ENCODE results near the gene NRXN3. TPM values are rescaled to one million over a fixed set of nuclear protein-coding genes. Genes with fewer than 3 reads are reported as not detected.

NRXN3 gene
- polyA plus RNA-seq, 1 donor from 2014 or later, result 110 TPM

DNA sequence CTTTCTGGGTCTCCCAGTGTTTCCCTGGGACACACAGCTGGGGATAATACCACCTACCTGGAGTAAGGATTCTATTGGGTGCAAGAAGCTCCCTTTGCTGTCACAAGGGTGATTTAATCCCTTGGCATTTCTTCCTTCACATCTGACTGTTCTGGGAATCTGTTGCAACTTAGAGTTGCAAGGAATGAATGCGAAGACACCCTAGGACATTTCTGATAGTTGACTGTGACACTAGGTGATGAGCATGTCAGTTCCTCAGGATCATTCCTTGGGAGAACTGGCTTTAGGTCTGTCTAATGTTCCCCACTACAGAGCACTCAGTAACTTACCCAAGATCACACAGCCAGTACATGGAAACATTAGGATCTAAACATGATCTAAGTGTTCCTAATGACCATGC lies 593.6 kb downstream of the NRXN3 start:
- Histone ChIP-seq H2AFZ (ENCODE audit: low read depth, low read length) (no peak overlapping the region), H3F3A (ENCODE audit: insufficient read depth, low read length, poor library complexity, severe bottlenecking) (no peaks in the 10 kb centered on the region), H3K4me3 (ENCODE audit: low read length) (no peak overlapping the region), H3K9me3 (ENCODE audit: low read length) (no peaks in the 10 kb centered on the region), H3K9me2 (ENCODE audit: insufficient read depth, low read length) (no peaks in the 10 kb centered on the region), H3K36me3 (ENCODE audit: insufficient read depth, low read length) (no peaks in the 10 kb centered on the region), H3K4me2 (ENCODE audit: low read length) (no peak overlapping the region), H3K27ac (ENCODE audit: low read length) (no peak overlapping the region), H3K79me2 (replicated peaks; ENCODE audit: insufficient read depth, low read length) (no peaks in the 10 kb centered on the region), H4K20me1 (ENCODE audit: insufficient read depth) (no peaks in the 10 kb centered on the region), H3K9ac (ENCODE audit: low read length) (no peak overlapping the region), H3K27me3 (ENCODE audit: insufficient read depth, low read depth, low read length) (no peaks in the 10 kb centered on the region)
- TF ChIP-seq, protein P1, sequence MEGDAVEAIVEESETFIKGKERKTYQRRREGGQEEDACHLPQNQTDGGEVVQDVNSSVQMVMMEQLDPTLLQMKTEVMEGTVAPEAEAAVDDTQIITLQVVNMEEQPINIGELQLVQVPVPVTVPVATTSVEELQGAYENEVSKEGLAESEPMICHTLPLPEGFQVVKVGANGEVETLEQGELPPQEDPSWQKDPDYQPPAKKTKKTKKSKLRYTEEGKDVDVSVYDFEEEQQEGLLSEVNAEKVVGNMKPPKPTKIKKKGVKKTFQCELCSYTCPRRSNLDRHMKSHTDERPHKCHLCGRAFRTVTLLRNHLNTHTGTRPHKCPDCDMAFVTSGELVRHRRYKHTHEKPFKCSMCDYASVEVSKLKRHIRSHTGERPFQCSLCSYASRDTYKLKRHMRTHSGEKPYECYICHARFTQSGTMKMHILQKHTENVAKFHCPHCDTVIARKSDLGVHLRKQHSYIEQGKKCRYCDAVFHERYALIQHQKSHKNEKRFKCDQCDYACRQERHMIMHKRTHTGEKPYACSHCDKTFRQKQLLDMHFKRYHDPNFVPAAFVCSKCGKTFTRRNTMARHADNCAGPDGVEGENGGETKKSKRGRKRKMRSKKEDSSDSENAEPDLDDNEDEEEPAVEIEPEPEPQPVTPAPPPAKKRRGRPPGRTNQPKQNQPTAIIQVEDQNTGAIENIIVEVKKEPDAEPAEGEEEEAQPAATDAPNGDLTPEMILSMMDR (IDR thresholded peaks at IDR 0.05; ENCODE audit: poor library complexity, severe bottlenecking), result no peak
- TF ChIP-seq POLR2AphosphoS5 (IDR thresholded peaks at IDR 0.05) (no peak), SMC3 (conservative IDR thresholded peaks at IDR 0.05; ENCODE audit: poor library complexity) (no peak), MXI1 (conservative IDR thresholded peaks at IDR 0.05; ENCODE audit: poor library complexity, severe bottlenecking) (no peak), EP300 (conservative IDR thresholded peaks at IDR 0.05; ENCODE audit: poor library complexity, severe bottlenecking) (no peak), RAD21 (conservative IDR thresholded peaks at IDR 0.05) (no peak), TAF1 (IDR thresholded peaks at IDR 0.05; ENCODE audit: low read depth) (no peak), EZH2 (IDR thresholded peaks at IDR 0.05; ENCODE audit: borderline replicate concordance, insufficient read depth, low read length, poor library complexity, severe bottlenecking) (no peak)
- TF ChIP-seq, protein P2, sequence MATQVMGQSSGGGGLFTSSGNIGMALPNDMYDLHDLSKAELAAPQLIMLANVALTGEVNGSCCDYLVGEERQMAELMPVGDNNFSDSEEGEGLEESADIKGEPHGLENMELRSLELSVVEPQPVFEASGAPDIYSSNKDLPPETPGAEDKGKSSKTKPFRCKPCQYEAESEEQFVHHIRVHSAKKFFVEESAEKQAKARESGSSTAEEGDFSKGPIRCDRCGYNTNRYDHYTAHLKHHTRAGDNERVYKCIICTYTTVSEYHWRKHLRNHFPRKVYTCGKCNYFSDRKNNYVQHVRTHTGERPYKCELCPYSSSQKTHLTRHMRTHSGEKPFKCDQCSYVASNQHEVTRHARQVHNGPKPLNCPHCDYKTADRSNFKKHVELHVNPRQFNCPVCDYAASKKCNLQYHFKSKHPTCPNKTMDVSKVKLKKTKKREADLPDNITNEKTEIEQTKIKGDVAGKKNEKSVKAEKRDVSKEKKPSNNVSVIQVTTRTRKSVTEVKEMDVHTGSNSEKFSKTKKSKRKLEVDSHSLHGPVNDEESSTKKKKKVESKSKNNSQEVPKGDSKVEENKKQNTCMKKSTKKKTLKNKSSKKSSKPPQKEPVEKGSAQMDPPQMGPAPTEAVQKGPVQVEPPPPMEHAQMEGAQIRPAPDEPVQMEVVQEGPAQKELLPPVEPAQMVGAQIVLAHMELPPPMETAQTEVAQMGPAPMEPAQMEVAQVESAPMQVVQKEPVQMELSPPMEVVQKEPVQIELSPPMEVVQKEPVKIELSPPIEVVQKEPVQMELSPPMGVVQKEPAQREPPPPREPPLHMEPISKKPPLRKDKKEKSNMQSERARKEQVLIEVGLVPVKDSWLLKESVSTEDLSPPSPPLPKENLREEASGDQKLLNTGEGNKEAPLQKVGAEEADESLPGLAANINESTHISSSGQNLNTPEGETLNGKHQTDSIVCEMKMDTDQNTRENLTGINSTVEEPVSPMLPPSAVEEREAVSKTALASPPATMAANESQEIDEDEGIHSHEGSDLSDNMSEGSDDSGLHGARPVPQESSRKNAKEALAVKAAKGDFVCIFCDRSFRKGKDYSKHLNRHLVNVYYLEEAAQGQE (IDR thresholded peaks at IDR 0.05; ENCODE audit: borderline replicate concordance), result no peak

DNA sequence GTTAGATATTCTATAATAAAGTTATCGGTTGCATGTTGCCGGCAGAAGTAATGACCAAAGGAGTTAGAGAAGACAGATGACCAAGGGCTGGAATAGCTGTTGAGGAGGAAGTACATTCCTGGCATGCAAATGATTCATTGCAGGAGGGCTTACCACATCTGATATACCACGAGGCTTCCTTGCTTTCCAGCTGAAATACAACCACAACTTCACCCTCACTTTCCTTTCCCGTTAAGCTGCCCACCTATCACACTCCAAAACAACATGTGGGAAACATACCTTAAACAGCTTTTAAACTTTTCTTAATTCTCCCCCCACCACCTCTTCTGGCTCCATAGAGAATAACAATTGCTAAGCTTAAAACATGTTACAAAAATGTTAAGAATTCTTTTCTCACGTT lies 594.1 kb downstream of the NRXN3 start:
- Histone ChIP-seq H3K36me3 (ENCODE audit: insufficient read depth, low read length) (no peaks in the 10 kb centered on the region), H3F3A (ENCODE audit: insufficient read depth, low read length, poor library complexity, severe bottlenecking) (no peaks in the 10 kb centered on the region), H3K4me3 (ENCODE audit: low read length) (no peak overlapping the region), H4K20me1 (ENCODE audit: insufficient read depth) (no peaks in the 10 kb centered on the region), H3K9ac (ENCODE audit: low read length) (no peak overlapping the region), H3K27me3 (ENCODE audit: insufficient read depth, low read depth, low read length) (no peaks in the 10 kb centered on the region), H3K9me2 (ENCODE audit: insufficient read depth, low read length) (no peaks in the 10 kb centered on the region), H2AFZ (ENCODE audit: low read depth, low read length) (no peak overlapping the region), H3K79me2 (replicated peaks; ENCODE audit: insufficient read depth, low read length) (no peaks in the 10 kb centered on the region), H3K9me3 (ENCODE audit: low read length) (no peaks in the 10 kb centered on the region), H3K4me2 (ENCODE audit: low read length) (no peak overlapping the region), H3K27ac (ENCODE audit: low read length) (no peak overlapping the region)
- no peak for TF ChIP-seq EP300 (conservative IDR thresholded peaks at IDR 0.05; ENCODE audit: poor library complexity, severe bottlenecking)

DNA sequence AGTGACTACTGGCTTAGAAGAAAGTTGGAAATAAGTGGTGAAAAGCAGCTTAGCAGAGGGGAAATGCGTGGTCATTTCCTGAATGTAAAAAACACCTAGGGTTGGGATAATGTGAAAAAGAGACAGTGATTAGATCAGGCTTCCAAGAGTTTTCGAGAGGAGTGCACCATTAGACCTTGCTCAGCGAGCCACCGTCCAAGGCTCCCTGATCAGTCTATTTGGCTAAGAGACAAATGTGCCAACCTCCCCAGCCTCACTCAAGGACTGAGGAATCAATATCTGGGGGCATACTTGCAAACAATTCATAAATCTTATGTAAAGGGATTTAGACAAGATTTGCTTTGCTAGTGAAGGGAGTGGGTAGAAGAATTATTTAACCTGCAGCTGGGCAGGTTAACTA lies 594.5 kb downstream of the NRXN3 start:
- H3K4me2 ChIP-seq (ENCODE audit: low read length), result no peak overlapping the region
- no peak overlapping the region for H2AFZ ChIP-seq (ENCODE audit: low read depth, low read length)
- TF ChIP-seq RAD21 (conservative IDR thresholded peaks at IDR 0.05) (no peak), EP300 (conservative IDR thresholded peaks at IDR 0.05; ENCODE audit: poor library complexity, severe bottlenecking) (no peak), POLR2AphosphoS5 (IDR thresholded peaks at IDR 0.05) (no peak), TAF1 (IDR thresholded peaks at IDR 0.05; ENCODE audit: low read depth) (no peak), EZH2 (IDR thresholded peaks at IDR 0.05; ENCODE audit: borderline replicate concordance, insufficient read depth, low read length, poor library complexity, severe bottlenecking) (no peak), SMC3 (conservative IDR thresholded peaks at IDR 0.05; ENCODE audit: poor library complexity) (no peak), MXI1 (conservative IDR thresholded peaks at IDR 0.05; ENCODE audit: poor library complexity, severe bottlenecking) (no peak)
- TF ChIP-seq, protein P1 (IDR thresholded peaks at IDR 0.05; ENCODE audit: poor library complexity, severe bottlenecking), result no peak
- TF ChIP-seq, protein P2 (IDR thresholded peaks at IDR 0.05; ENCODE audit: borderline replicate concordance), result no peak
- no peak overlapping the region for H3K27ac ChIP-seq (ENCODE audit: low read length)
- H3K9me3 ChIP-seq (ENCODE audit: low read length), result no peaks in the 10 kb centered on the region
- no peaks in the 10 kb centered on the region for H3F3A ChIP-seq (ENCODE audit: insufficient read depth, low read length, poor library complexity, severe bottlenecking)
- no peaks in the 10 kb centered on the region for H3K36me3 ChIP-seq (ENCODE audit: insufficient read depth, low read length)
- no peaks in the 10 kb centered on the region for H3K9me2 ChIP-seq (ENCODE audit: insufficient read depth, low read length)
- no peak overlapping the region for H3K4me3 ChIP-seq (ENCODE audit: low read length)
- H3K27me3 ChIP-seq (ENCODE audit: insufficient read depth, low read depth, low read length), result no peaks in the 10 kb centered on the region
- no peaks in the 10 kb centered on the region for H4K20me1 ChIP-seq (ENCODE audit: insufficient read depth)
- H3K9ac ChIP-seq (ENCODE audit: low read length), result no peak overlapping the region
- H3K79me2 ChIP-seq (replicated peaks; ENCODE audit: insufficient read depth, low read length), result no peaks in the 10 kb centered on the region
